GM21528 (cell line): Measurements from ENCODE around the gene IZUMO4.
"Not testable (repeated sequence)": the region's sequence is repeated elsewhere in the genome, so short reads cannot be mapped to it uniquely, and the experiment has no call there.

ENCODE experiments used
- ATAC-seq: cut with Tn5 transposase; IDR thresholded peaks from one replicate; pipeline ENCODE4 v1.9.1; 2021; ENCODE audit warnings: mild to moderate bottlenecking, moderate library complexity; ENCODE audit not compliant: unreplicated experiment, low FRiP score

IZUMO4 gene

GRCh38 chr19:2121416-2122051 is 24.8 kb downstream of the IZUMO4 start:
- ATAC-seq, result no peak

GRCh38 chr19:2122251-2122650 is 25.5 kb downstream of the IZUMO4 start:
- ATAC-seq, result no peak

- no peak for ATAC-seq
Measured at GRCh38 chr19:2122982-2123381, 26.3 kb downstream of the IZUMO4 start.

GRCh38 chr19:2123682-2124387 is 27.1 kb downstream of the IZUMO4 start:
- ATAC-seq, result no peak

- ATAC-seq, result no peak
Measured at GRCh38 chr19:2126879-2127518, 30.3 kb downstream of the IZUMO4 start.

GRCh38 chr19:2127758-2128157 is 31.0 kb downstream of the IZUMO4 start:
- no peak for ATAC-seq

- ATAC-seq, result not testable (repeated sequence)
Measured at GRCh38 chr19:2128252-2128651, 31.5 kb downstream of the IZUMO4 start.

GRCh38 chr19:2129022-2129421 is 32.3 kb downstream of the IZUMO4 start:
- ATAC-seq, result no peak

GRCh38 chr19:2129486-2129885 is 32.8 kb downstream of the IZUMO4 start:
- ATAC-seq, result no peak

GRCh38 chr19:2129892-2130770 is 33.4 kb downstream of the IZUMO4 start:
- ATAC-seq, result no peak

GRCh38 chr19:2131012-2131975 is 34.6 kb downstream of the IZUMO4 start:
- not testable (repeated sequence) for ATAC-seq

- no peak for ATAC-seq
Measured at GRCh38 chr19:2132191-2132590, 35.5 kb downstream of the IZUMO4 start.

- ATAC-seq, result no peak
Measured at GRCh38 chr19:2132731-2133490, 36.2 kb downstream of the IZUMO4 start.

GRCh38 chr19:2135474-2136402 is 39.0 kb downstream of the IZUMO4 start:
- ATAC-seq, result no peak

GRCh38 chr19:2136796-2137195 is 40.1 kb downstream of the IZUMO4 start:
- ATAC-seq, result no peak

GRCh38 chr19:2138061-2138728 is 41.5 kb downstream of the IZUMO4 start:
- no peak for ATAC-seq

- ATAC-seq, result no peak
Measured at GRCh38 chr19:2139385-2140137, 42.8 kb downstream of the IZUMO4 start.
